ENCODE results near the gene DEFB132. TPM values are rescaled to one million over a fixed set of nuclear protein-coding genes. Genes with fewer than 3 reads are reported as not detected.

DEFB132 gene
- total RNA-seq, 1 donor from 2014 or later: not detected

DNA sequence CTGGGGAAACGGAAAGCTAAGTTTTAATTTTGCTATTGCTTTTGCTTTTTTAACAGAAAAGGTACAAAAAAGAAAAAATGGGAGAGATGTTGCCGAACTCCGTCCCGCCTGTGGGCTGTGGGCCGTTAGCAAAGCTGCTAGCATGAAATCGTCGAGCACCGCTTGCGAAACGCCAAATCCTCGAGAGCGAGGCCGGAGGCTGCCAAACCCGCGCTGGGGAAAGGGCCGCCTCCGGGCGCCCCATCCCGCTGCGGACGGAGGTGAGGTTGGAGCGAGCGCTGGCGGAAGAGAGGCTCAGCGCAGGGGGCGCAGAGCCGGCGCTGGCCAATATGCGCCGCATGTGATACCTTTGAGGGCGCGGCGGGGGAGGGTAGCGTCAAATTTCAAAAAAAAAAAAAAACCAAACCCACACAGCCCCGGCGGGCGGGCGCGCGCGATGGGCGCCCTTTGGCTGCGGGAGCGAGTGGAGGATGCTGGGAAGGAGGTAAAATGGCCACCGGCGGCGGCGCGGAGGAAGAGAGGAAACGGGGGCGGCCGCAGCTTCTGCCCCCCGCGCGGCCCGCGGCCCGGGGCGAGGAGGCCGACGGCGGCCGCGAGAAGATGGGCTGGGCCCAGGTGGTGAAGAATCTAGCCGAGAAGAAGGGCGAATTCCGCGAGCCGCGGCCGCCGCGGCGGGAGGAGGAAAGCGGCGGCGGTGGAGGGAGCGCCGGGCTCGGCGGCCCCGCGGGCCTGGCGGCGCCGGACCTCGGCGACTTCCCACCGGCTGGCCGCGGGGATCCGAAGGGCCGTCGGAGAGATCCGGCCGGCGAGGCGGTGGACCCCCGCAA is 39.8 kb downstream of the DEFB132 start, which contains the start of gene ZCCHC3:
ZCCHC3 (plus strand) TSS at position 473 of the 827 bp plus-strand sequence; CDS start at position 490, 17 bp downstream.
- DNase-seq (ENCODE audit: low read depth, low spot score): peak; percentile 53

DNA sequence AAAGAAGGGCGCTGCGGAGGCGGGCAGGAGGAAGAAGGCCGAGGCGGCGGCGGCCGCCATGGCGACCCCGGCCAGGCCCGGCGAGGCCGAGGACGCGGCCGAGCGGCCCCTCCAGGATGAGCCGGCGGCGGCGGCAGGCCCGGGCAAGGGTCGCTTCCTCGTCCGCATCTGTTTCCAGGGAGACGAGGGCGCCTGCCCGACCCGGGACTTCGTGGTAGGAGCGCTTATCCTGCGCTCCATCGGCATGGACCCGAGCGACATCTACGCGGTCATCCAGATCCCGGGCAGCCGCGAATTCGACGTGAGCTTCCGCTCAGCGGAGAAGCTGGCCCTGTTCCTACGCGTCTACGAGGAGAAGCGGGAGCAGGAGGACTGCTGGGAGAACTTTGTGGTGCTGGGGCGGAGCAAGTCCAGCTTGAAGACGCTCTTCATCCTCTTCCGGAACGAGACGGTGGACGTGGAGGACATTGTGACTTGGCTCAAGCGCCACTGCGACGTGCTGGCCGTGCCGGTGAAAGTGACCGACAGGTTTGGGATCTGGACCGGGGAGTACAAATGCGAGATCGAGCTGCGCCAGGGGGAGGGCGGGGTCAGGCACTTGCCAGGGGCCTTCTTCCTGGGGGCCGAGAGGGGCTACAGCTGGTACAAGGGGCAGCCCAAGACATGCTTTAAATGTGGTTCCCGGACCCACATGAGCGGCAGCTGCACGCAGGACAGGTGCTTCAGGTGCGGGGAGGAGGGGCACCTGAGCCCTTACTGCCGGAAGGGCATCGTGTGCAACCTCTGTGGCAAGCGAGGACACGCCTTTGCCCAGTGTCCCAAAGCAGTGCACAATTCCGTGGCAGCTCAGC is 40.6 kb downstream of the DEFB132 start:
- DNase-seq (ENCODE audit: low read depth, low spot score): no peak

DNA sequence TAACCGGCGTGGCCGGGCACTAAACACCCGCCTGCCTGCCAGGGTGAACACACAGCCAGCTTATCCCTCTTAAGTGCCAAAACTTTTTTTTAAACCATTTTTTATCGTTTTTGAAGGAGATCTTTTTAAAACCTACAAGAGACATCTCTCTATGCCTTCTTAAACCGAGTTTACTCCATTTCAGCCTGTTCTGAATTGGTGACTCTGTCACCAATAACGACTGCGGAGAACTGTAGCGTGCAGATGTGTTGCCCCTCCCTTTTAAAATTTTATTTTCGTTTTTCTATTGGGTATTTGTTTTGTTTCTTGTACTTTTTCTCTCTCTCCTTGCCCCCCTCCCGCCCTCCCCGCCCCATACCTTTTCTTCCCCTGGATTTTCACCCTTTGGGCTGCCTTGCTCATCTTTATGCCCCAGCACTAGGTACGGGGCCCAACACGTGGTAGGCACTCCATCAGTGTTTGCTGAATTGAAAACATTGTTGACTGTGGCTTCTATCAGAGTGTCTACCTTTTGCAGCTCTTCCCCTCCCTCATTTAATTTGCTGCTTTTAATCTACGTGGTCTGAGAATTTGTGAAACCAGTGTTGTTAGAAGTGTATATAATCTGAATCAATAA is 41.4 kb downstream of the DEFB132 start:
- no peak for DNase-seq (ENCODE audit: low read depth, low spot score)

DNA sequence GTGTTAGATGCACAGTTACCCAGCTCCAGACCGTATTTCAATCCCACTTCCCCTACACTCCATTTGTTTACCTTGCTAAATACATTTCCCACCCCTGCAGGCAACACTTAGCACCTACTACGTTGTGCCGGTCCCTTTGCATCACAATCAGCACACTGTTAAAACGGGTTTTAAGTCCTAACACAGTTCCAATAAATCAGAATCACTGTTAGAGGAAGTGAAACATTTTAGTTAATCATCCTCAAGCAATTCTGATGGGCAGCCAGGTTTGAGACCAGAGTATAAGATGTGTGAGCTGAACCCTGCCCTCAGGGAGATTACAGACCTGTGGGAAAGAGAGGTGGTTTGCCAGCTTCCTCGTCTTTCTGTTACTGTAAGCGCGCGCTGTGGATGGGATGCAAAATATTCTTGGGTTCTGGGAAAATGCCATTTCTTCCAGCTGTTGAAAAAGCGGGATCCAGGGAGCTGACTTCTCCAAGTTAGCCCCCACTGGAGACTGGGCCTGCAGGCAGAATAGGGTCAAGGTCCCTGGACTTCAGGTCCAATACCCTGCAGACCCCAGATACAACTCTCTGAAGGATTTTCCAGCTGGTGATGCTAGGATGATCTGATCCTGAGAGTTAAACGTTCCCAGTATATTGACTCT is 42.9 kb downstream of the DEFB132 start:
- DNase-seq (ENCODE audit: low read depth, low spot score): no peak

DNA sequence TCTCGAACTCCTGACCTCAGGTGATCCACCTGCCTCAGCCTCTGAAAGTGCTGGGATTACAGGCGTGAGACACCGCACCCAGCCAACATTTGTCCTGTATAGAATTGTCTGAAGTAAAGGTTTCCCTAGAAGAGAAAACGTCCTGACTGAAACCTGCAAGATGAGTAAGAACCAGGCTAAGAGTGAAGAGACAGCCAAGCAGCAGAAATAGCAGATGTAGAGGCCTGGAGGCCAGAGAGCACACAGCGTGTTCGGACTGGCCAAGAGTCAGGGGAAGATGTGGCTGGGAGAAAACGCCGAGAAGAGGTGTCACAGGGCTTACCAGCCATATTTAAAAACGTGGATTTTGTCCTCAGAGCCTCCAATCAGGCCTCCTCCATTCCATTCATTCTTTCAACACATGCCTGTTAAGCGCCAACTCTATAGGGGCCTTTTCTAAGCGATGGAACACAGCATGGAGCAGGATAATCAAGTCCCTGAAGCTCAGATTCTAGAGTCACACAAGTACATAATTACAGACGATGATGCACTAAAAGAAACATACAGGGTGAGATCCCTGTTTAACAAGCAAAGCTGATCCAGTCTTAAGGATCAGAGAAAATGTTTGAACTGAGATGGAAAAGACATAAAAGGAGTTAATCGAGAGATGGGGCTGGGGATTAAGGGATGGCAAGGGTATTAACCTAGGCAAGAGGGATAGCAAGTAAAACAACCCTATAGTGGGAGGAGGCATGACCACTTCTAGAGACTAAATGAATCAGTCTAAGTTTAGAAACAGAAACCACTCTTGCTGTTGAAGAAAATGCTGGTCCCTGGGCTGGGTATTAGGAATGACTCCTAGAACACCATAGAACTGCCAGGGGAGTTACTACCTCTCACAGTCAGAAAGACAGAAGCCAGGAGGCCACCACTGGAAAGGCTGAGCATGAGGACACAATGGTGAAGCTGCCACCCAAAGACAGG is 44.6 kb downstream of the DEFB132 start:
- no peak for DNase-seq (ENCODE audit: low read depth, low spot score)

DNA sequence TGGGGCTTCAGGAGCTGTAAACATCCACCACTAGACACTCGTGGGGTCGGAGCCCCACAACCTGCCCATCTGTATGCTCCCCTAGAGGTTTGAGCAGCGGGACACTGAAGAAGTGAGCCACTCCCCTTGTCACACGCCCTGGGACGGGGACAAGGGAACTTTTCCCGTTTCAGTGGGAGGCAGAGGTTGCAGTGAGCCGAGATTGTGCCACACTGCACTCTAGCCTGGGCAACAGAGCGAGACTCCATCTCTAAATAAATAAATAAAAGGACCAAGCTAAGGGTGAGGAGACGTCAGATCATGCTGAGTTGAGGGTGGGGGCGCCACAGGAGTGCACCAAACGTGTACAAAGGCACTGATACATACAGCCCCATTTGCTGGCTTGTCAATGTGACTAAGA is 48.2 kb downstream of the DEFB132 start:
- DNase-seq (ENCODE audit: low read depth, low spot score): no peak

DNA sequence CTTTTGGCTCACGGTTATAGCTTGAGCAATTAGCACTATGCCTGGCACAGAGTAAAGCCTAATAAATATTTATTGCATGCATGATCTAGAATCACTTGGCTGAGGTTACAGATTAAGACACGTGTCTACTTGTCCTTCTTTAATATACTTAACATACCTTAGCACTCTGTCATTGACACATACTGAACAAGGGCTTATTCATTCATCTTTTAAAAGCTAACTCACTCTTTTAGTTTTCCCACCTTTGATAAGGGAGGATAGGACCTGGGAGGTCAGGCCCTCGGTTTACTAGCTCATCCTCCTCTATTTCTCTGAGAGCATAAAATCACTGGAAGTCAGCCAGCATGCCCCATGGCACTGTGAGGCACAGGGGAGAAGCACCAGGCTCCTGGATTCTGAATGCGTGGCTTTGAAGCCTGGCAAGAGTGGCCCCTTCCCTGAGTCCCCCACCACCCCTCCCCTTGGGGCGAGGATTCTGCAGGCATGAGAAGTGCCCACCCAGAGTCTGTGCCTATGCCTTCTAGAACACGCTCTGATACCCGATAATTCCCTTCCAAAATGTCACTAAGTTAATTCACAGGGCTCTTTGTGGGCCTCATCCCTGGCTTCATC is 51.0 kb downstream of the DEFB132 start:
- DNase-seq (ENCODE audit: low read depth, low spot score): no peak

DNA sequence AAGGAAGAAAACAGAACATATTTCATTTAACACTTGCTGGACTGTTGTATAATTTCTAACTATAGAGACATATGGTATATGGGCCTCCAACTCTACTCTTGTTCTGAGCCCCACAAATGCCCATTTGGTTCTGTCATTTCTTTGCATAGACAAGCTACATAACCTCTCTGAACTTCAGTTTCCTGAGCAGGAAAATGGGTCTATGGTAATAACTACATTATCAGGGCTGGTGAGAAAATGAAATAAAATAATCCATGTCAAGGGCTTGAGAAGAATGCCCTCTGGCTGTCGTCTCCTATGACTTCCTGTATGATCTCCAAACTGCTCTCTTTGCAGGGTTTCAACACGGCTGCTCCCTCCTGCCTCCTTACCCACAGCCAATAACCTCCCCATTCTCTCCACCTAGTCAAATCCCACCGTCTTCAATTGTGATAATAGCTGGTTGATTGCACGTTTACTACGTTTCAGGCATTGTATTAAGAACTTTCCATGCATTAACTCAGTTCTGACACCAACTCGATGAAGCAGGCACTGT is 51.8 kb downstream of the DEFB132 start:
- DNase-seq (ENCODE audit: low read depth, low spot score): no peak

DNA sequence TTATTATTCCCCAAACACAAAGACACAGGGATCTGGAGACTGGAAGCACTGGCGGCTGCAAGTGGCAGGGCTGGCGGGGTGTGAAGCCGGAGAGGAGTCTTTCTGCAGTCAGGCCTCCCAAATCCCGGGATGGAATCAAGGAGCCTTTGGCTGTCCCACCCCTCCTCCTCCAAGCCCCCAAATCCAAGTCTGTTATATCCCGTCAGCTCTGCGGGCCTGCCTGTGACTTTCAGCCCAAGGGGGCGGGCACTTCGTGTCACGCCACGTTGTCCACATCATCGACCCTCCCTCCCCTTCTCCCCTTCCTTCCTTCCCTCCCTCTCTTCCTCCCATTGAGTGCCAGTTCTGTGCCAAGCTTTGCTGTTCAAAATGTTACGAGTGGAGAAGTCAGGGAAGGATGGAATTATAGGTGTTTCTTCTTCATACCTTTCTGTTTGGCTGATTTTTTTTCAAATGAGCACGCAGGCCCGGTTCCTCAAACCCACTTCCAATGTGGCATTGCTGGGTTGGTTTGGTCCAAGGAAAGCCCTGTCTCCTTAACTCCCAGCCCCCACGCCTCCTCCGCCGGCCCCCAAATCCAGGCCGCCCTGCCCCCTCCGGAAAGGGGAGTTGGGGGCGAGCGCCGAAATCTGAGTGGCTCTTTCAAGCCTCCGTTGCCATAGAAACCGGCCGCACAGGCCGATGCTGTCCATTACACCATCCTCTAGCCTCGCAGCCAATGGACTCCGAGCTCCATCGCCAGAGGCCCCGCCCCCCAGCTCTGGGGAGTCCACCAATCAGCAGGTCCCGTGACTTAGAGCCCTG is 52.5 kb downstream of the DEFB132 start:
- peak; percentile 97 for DNase-seq (ENCODE audit: low read depth, low spot score)

DNA sequence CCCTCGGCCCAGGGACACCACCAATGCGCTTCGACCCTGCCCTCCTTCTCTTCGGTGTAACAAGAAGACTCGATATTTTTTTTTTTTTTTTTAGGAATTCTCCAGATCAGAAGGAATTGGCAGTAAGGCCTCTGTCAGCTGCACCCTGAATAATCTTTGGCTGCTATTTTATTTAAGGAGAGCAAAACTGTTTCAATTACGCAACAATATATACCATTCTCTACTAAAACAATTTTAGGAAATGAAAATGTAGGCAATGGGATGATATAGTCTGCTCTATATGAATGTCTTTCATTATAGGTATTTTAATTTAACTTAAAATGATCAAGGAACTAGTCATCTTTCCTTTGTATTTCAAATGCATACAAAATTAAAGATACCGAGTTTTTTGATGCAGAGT is 53.1 kb downstream of the DEFB132 start:
- no peak for DNase-seq (ENCODE audit: low read depth, low spot score)

Other genes with a start within 250 kb of the DEFB132 start
- gene DEFB125, start 170.1 kb upstream of the DEFB132 start, total RNA-seq: not detected in 2 replicates
- not detected in 2 replicates for gene DEFB126, start 115.1 kb upstream of the DEFB132 start, total RNA-seq
- gene DEFB127, start 100.3 kb upstream of the DEFB132 start, total RNA-seq: not detected in 2 replicates
- gene DEFB128, start 68.0 kb upstream of the DEFB132 start, total RNA-seq: not detected in 2 replicates
- gene DEFB129, start 30.5 kb upstream of the DEFB132 start, total RNA-seq: not detected in 2 replicates
- 2.3 and 3.0 TPM in 2 replicates for gene C20orf96, start 33.0 kb downstream of the DEFB132 start, total RNA-seq
- 19.0 and 25.6 TPM in 2 replicates for gene ZCCHC3, start 39.8 kb downstream of the DEFB132 start, total RNA-seq
- 4.3 and 5.6 TPM in 2 replicates for gene SOX12, start 67.8 kb downstream of the DEFB132 start, total RNA-seq
- 15.2 and 19.0 TPM in 2 replicates for gene NRSN2, start 89.4 kb downstream of the DEFB132 start, total RNA-seq
- 45.9 and 62.9 TPM in 2 replicates for gene TRIB3, start 123.0 kb downstream of the DEFB132 start, total RNA-seq
- 74.0 and 74.6 TPM in 2 replicates for gene RBCK1, start 150.6 kb downstream of the DEFB132 start, total RNA-seq
- gene TBC1D20, start 204.8 kb downstream of the DEFB132 start, total RNA-seq: 23.9 and 32.1 TPM in 2 replicates

Data from pulmonary artery endothelial cell (primary cell).